HepG2 (cell line): ENCODE data around the gene NFILZ. TPM values are rescaled to one million over a fixed set of nuclear protein-coding genes. Genes with fewer than 3 reads are reported as not detected.

Experiments used
- ATF3 ChIP-seq: sonication (generic); formaldehyde crosslinking; IDR thresholded peaks from 2 replicates; pipeline ENCODE4 v1.4.0; 2020; ENCODE audit warnings: missing genetic modification reagents
- ELF3 ChIP-seq: IDR thresholded peaks from 2 replicates; pipeline ENCODE4 v1.6.1; 2016; ENCODE audit warnings: missing genetic modification reagents, missing compliant biosample characterization
- FOXK1 ChIP-seq: sonication (generic); formaldehyde crosslinking; IDR thresholded peaks from 2 replicates; pipeline ENCODE4 v1.4.0; 2020; ENCODE audit warnings: low read depth, missing genetic modification reagents, borderline replicate concordance
- GABPB1 ChIP-seq: IDR thresholded peaks from 2 replicates; pipeline ENCODE4 v1.6.1; 2016; ENCODE audit warnings: mild to moderate bottlenecking, missing genetic modification reagents, moderate library complexity, missing compliant biosample characterization
- HDAC2 ChIP-seq: sonication (generic); formaldehyde crosslinking; IDR thresholded peaks from 2 replicates; pipeline ENCODE4 v1.4.0; 2020; ENCODE audit warnings: missing genetic modification reagents
- HOXA3 ChIP-seq: sonication (generic); formaldehyde crosslinking; IDR thresholded peaks from 2 replicates; pipeline ENCODE4 v1.5.0; 2020; ENCODE audit warnings: missing genetic modification reagents
- IRF2 ChIP-seq: IDR thresholded peaks from 2 replicates; pipeline ENCODE4 v1.6.1; 2018; ENCODE audit warnings: missing genetic modification reagents, missing compliant biosample characterization
- NCOR1 ChIP-seq: fragments of 200-600 bp; sonication (generic); IDR thresholded peaks from 2 replicates; pipeline ENCODE4 v1.7.0; 2017; ENCODE audit warnings: antibody characterized with exemption, low read length, borderline replicate concordance
- POGK ChIP-seq: sonication (generic); formaldehyde crosslinking; conservative IDR thresholded peaks from 2 replicates; pipeline ENCODE4 v1.8.0; 2022; ENCODE audit warnings: mild to moderate bottlenecking, moderate library complexity, missing genetic modification reagents
- SAFB2 ChIP-seq: sonication (generic); formaldehyde crosslinking; IDR thresholded peaks from 2 replicates; pipeline ENCODE4 v1.5.1; 2020; ENCODE audit warnings: missing genetic modification reagents, low read depth, mild to moderate bottlenecking, borderline replicate concordance
- SALL1 ChIP-seq: sonication (generic); formaldehyde crosslinking; IDR thresholded peaks from 2 replicates; pipeline ENCODE4 v1.8.0; 2022; ENCODE audit warnings: mild to moderate bottlenecking, missing genetic modification reagents
- ZBED4 ChIP-seq: sonication (generic); formaldehyde crosslinking; IDR thresholded peaks from 2 replicates; pipeline ENCODE4 v1.4.0; 2020; ENCODE audit warnings: missing genetic modification reagents, borderline replicate concordance
- ZBTB25 ChIP-seq: IDR thresholded peaks from 2 replicates; pipeline ENCODE4 v1.6.1; 2018; ENCODE audit warnings: missing genetic modification reagents
- ZNF362 ChIP-seq: sonication (generic); formaldehyde crosslinking; IDR thresholded peaks from 2 replicates; pipeline ENCODE4 v1.4.0; 2020; ENCODE audit warnings: missing genetic modification reagents, mild to moderate bottlenecking, borderline replicate concordance
- ZNF446 ChIP-seq: sonication (generic); formaldehyde crosslinking; IDR thresholded peaks from 2 replicates; pipeline ENCODE4 v1.5.0; 2020; ENCODE audit warnings: mild to moderate bottlenecking, missing genetic modification reagents
- ZNF660 ChIP-seq: sonication (generic); formaldehyde crosslinking; IDR thresholded peaks from 2 replicates; pipeline ENCODE4 v1.5.1; 2020; ENCODE audit warnings: mild to moderate bottlenecking, low read depth, missing genetic modification reagents, borderline replicate concordance
- ZNF773 ChIP-seq: sonication (generic); formaldehyde crosslinking; IDR thresholded peaks from 2 replicates; pipeline ENCODE4 v1.4.0; 2020; ENCODE audit warnings: missing genetic modification reagents, borderline replicate concordance
- ZNF800 ChIP-seq: sonication (generic); formaldehyde crosslinking; IDR thresholded peaks from 2 replicates; pipeline ENCODE4 v1.4.0; 2020; ENCODE audit warnings: missing genetic modification reagents
- ZNF891 ChIP-seq: sonication (generic); formaldehyde crosslinking; IDR thresholded peaks from 2 replicates; pipeline ENCODE4 v1.5.0; 2020; ENCODE audit warnings: mild to moderate bottlenecking, missing genetic modification reagents
- polyA plus RNA-seq, 8 experiments: library from polyadenylated mRNA; depleted of rRNA in 3 of 8; stranded (reverse) in 7 of 8; unstranded in 1 of 8; fragments of >200 nt; fragmentation: Illumina TruSeq in 4 of 8; extraction: Trizol in 4 of 8; gene quantifications; 2 replicates each; pipeline versions ENCODE4 v1.2.1 to v1.2.3, GENCODE V29; 2011 to 2016; ENCODE audit warnings: low read depth in 4 of 8, missing spikeins in 1 of 8, mixed read lengths in 1 of 8; ENCODE audit not compliant: insufficient read depth in 1 of 8
- total RNA-seq, 5 experiments: library from RNA; depleted of rRNA; stranded (reverse); fragments of >200 nt; fragmentation: Illumina TruSeq; extraction: Trizol; gene quantifications; 2 replicates each; pipeline ENCODE4 v1.2.3, GENCODE V29; 2016; ENCODE audit warnings: low read depth in 1 of 5

The NFILZ gene
- total and polyA plus RNA-seq, 2 of the 13 experiments (the other 11 are each of a cell fraction or from before 2014, with no cell fraction given): not detected

GRCh38 chr19:8580710-8581281, 49.6 kb upstream of the NFILZ start (continued):
- no peak for TF ChIP-seq ZNF773 (CRISPR knock-in tag)
- no peak for TF ChIP-seq NCOR1
- TF ChIP-seq ZNF891 (CRISPR knock-in tag): no peak
- peak; percentile 69 for TF ChIP-seq SALL1 (CRISPR knock-in tag)
- TF ChIP-seq ZBTB25 (CRISPR knock-in tag): 0 out of 2 replicates have a peak, but pooled peaks have one; percentile 40
- no peak for TF ChIP-seq ATF3 (CRISPR knock-in tag)
- 0 out of 2 replicates have a peak, but pooled peaks have one; percentile 40 for TF ChIP-seq HDAC2 (CRISPR knock-in tag)
- no peak for TF ChIP-seq ZNF660 (CRISPR knock-in tag)
- peak; percentile 44; the same call in 1 of the 2 replicates for TF ChIP-seq HOXA3 (CRISPR knock-in tag)
- TF ChIP-seq POGK (CRISPR knock-in tag): 0 out of 2 replicates have a peak, but pooled peaks have one; percentile 24
- TF ChIP-seq ZNF446: no peak
- TF ChIP-seq ZBED4 (CRISPR knock-in tag): no peak
- peak; percentile 86 for TF ChIP-seq GABPB1 (CRISPR knock-in tag)
- no peak for TF ChIP-seq ZNF362
- TF ChIP-seq IRF2 (CRISPR knock-in tag): 0 out of 2 replicates have a peak, but pooled peaks have one; percentile 33
- TF ChIP-seq ELF3 (CRISPR knock-in tag): peak; percentile 95
- TF ChIP-seq ZNF800: no peak
- no peak for TF ChIP-seq SAFB2 (CRISPR knock-in tag)
- TF ChIP-seq FOXK1 (CRISPR knock-in tag): 0 out of 2 replicates have a peak, but pooled peaks have one; percentile 35
